Lung microvascular endothelial cell (primary cell): ENCODE data around the gene CECR2. TPM values are rescaled to one million over a fixed set of nuclear protein-coding genes. Genes with fewer than 3 reads are reported as not detected.

Experiments
- DNase-seq, 2 donors: peaks; one replicate each; pipeline versions ENCODE4 v3.0.0 to v3.0.0-alpha.2; 2010; ENCODE audit warnings: low read depth in 2 of 2
- total RNA-seq: library from RNA; depleted of rRNA; stranded (reverse); fragments of >200 nt; gene quantifications from 2 replicates; pipeline ENCODE4 v1.2.1, GENCODE V29; 2014

Gene CECR2
- under 0.01 TPM in 2 replicates for total RNA-seq

DNA sequence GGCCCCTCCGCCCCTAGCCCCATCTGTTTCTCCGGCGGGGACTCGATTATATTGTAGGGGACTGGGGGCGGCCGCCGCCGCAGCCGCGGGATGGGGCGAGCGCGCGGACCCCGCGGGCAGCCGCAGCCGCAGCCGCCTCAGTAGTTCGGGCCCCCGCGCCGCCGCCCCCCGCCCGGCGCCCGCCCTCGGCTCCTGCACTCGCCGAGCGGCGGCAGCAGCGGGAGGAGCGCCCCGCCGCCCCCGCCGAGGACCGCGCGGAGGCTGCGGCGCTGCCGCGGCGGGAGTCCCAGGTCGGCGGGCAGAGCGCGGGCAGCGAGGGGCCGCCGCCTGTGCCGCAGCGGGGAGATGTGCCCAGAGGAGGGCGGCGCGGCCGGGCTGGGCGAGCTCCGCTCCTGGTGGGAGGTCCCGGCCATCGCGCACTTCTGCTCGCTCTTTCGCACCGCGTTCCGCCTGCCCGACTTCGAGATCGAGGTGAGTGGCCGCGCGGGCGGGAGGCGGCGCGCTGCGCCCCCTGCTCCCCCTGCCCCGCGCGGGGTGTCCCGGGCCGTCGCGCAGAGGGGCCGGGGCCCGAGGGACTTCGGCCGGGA, at the start of gene CECR2:
Gene CECR2 (plus strand): TSS at position 22 of the 587 bp plus-strand sequence. CDS start 324 bp downstream, at position 346.
- DNase-seq, result peak; percentile 11 to 33

DNA sequence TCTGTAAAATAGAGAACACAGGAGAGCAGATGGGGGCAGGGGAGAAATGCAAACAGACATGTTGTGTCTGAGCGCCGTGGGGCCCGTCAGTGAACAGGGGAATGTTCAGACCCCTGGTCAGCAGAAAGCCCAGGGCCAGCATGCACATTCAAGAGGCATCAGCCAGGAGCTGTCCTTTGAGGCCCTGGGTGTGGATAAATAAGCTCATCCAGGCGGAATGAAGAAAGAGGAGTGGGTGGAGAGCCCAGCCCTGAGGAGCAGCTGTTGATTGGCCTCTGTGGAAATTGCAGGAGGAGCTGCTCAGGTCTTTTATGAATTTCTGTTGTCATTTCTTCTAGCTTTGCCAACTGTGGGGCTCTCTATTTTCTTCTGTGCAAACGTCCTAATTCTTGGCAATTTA, 49.7 kb upstream of the CECR2 start:
- no peak for DNase-seq

DNA sequence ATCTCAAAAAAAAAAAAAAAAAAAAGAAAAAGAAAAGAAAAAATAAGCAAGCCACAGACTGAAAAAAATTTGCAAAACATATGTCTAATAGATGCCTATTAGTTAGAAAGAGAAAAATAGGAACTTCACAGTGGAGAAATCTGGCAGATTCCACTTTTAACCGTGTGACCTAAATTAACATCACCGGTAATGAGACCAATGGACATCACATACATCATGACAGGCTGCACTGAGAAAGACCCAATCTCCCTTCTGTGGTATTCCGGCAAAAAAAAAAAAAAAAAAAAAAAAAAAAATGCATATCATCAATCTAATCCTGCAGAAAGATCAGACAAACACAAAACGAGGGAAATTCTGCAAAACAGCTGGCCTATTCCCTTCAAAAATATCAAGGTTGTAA, 46.7 kb upstream of the CECR2 start:
- no peak for DNase-seq

GRCh38 chr22:17331690-17332089, 37.6 kb upstream of the CECR2 start:
- no peak for DNase-seq

DNA sequence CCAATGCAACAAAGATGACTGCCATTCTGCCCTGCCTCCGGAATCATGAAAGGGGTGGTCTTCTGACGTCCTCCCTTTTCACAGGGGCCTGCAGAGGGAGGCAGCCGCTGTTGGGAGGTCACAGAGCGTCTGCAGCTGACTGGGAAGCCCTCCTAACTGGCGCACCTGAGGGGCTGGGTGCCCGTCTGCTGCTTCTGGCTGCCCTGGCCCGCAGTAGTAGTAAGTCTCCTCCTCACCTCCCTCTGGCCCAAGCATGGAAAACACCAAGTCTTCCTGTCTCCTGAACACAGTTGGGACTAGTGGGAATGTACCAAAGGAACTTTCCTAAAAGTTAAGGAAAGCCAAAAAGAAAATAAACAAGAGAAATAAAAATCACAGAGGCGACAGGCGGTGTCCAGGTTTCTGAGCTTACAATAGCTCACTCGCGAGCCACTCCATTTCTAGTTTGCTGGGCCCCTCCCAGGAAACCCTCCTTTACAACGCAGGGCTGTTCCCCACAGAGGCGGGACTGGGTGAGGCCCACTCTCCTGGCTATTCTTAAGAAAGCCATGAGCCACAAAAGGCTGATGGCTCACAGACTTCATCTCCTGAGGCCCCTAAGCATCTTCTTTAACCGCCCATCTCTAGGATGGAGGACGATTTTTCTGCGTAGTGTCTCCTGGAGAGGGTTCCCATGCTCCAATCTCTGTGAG, 37.0 kb upstream of the CECR2 start:
- DNase-seq, result no peak

GRCh38 chr22:17334059-17334458, 35.2 kb upstream of the CECR2 start:
- no peak for DNase-seq

- DNase-seq, result no peak
Observed at GRCh38 chr22:17334983-17335382, 34.3 kb upstream of the CECR2 start.

- no peak for DNase-seq
Observed at GRCh38 chr22:17336061-17336460, 33.2 kb upstream of the CECR2 start.

DNA sequence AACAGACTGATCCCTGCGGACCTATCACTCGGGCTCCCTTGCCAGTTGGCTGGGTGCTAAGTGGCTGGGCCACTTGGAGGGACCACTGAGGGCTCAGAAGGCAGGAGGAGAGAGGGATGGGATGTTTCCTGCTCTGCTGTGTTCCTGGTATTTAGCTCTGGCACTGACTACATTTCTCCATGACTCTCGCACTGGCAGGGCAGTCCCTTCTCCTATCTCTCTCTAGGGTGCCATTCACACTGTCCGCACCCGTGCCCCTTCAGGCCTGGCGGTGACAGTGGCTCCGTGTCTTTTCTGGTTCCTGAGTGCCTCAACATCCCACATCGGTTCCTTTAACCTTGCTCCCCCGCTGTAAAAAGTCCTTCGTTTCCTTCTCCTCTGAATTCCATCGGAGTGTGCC, 31.6 kb upstream of the CECR2 start:
- no peak for DNase-seq

DNA sequence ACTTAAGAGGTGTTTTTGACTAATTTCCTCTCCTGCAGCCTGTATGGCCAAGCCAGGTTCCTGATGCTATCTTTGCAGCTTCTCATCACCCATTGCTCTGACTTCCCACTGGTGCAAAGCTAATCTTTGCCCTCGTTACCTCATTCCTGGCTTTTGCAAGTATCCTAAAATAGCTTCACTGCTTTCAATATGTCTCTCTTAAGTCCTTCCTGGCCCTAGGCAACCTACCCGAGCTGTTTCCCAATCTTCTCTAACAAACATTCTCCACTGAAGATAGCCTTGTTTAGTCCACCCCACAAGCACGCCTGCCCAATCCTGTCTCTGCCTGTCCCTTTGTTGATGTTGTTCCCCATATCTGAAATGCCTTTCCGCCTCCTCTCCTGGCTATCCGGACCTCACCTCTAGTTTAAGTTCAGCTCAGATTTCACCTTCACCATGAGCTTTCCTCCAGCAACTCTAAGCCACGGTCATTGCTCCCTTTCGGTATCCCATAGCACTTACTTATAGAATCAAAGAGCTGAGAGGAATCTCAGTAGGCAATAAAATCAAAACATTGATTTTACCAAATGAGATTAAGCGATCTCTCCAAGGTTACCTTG, 30.1 kb upstream of the CECR2 start:
- DNase-seq, result no peak

GRCh38 chr22:17342361-17342760, 26.9 kb upstream of the CECR2 start:
- no peak for DNase-seq

- no peak for DNase-seq
Observed at GRCh38 chr22:17343766-17344165, 25.5 kb upstream of the CECR2 start.

DNA sequence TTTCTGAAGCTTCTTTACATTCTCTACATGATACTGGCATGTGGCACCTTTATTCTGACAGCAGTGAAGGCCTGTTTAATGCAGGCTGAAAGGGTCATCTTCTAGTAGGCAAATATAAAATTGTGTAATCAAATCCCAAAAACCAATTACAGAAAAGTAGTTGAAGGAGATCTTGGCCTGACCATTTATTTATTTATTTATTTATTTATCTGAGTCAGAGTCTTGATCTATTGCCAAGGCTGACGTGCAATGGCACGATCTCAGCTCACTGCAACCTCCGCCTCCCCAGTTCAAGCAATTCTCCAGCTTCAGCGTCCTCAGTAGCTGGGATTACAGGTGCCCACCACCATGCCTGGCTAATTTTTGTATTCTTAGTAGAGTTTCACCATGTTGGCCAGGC, 22.7 kb upstream of the CECR2 start:
- no peak for DNase-seq

- DNase-seq, result no peak
Observed at GRCh38 chr22:17347724-17348123, 21.5 kb upstream of the CECR2 start.

- no peak for DNase-seq
Observed at GRCh38 chr22:17348464-17349103, 20.7 kb upstream of the CECR2 start.

GRCh38 chr22:17349172-17349571, 20.1 kb upstream of the CECR2 start:
- DNase-seq, result no peak

DNA sequence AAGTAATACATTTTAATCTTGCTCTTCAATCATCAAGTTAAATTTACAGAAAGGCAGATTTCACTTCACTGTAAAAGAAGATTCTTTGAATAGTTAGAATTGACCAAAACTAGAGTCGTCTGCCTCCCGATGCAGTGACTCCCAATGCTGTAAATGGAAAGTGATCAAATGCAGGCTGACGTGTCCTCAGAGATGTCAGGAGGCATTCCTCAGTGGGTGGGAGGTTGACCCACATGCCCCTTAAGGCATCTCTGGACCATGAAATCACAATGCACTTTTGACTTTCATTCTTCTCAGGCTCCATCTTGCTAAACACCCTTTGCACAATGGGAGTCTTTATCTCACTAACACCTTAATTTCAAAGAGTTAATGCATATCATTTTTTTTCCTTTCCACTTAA, 19.0 kb upstream of the CECR2 start:
- DNase-seq, result no peak

- no peak for DNase-seq
Observed at GRCh38 chr22:17352798-17353197, 16.5 kb upstream of the CECR2 start.

- no peak for DNase-seq
Observed at GRCh38 chr22:17357688-17358087, 11.6 kb upstream of the CECR2 start.

DNA sequence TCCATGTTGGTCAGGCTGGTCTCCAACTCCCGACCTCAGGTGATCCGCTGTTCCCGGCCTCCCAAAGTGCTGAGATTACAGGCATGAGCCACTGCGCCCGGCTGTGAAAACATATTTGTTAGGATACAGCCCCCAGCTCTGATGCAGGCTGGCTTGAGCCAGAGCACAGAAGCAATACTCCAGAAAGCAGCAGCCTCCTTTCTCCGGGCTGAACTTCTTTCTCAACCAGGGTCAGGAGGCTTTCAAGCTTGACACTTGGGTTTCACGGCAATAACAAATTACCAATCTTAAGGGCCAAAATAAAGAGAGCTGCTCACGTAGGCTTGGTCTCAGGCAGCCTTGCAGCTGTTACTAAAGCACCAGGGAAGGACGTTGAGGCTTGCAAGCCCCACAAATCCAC, 10.8 kb upstream of the CECR2 start:
- DNase-seq, result no peak

- DNase-seq, result no peak
Observed at GRCh38 chr22:17359501-17359900, 9.8 kb upstream of the CECR2 start.

DNA sequence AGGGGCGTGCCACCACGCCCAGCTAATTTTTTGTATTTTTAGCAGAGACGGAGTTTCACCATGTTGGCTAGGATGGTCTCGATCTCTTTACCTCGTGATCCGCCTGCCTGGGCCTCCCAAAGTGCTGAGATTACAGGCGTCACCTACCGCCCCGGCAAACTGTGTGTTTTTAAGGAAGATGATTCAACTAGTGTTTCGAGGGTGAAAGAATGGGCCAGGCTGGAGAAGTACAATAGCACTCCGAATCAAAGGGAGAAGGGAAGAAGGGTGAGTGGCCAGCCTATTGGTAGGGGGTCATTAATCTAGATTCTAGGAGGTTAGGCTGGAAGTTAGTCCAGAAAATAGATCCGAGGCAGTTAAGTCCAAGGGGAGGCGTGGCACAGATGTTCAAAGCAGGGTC, 2.9 kb upstream of the CECR2 start:
- DNase-seq, result no peak

GRCh38 chr22:17366830-17367229, 2.4 kb upstream of the CECR2 start:
- no peak for DNase-seq
